ACC112 (cell line): ENCODE data around the gene MED16.
"Not testable (repeated sequence)": the region's sequence is repeated elsewhere in the genome, so short reads cannot be mapped to it uniquely, and the experiment has no call there.

Experiments
- H2AFZ ChIP-seq: fragments of 200-600 bp; sonication (generic); one replicate; pipeline ENCODE4 v1.6.0; 2017; ENCODE audit warnings: antibody characterized with exemption, low read length; ENCODE audit not compliant: unreplicated experiment
- H3K27ac ChIP-seq: fragments of 200-600 bp; sonication (generic); 2 replicates; pipeline ENCODE4 v1.5.1; 2014; ENCODE audit warnings: low read depth, mild to moderate bottlenecking, antibody characterized with exemption, low read length, moderate library complexity
- H3K27me3 ChIP-seq: fragments of 200-600 bp; sonication (generic); 2 replicates; pipeline ENCODE4 v1.6.1; 2014; ENCODE audit warnings: mild to moderate bottlenecking, antibody characterized with exemption, low read length, moderate library complexity, mixed read lengths; ENCODE audit not compliant: insufficient read depth
- H3K36me3 ChIP-seq: fragments of 200-600 bp; sonication (generic); 2 replicates; pipeline ENCODE4 v1.6.1; 2016; ENCODE audit warnings: mild to moderate bottlenecking, antibody characterized with exemption, low read length, moderate library complexity, mixed read lengths; ENCODE audit not compliant: insufficient read depth
- H3K4me1 ChIP-seq: fragments of 200-600 bp; sonication (generic); one replicate; pipeline ENCODE4 v1.6.1; 2016; ENCODE audit warnings: low read length, mixed read lengths; ENCODE audit not compliant: insufficient read depth, unreplicated experiment, control insufficient read depth
- H3K4me3 ChIP-seq: fragments of 200-600 bp; sonication (generic); 2 replicates; pipeline ENCODE4 v1.5.1; 2014; ENCODE audit warnings: mild to moderate bottlenecking, low read depth, low read length
- H3K79me2 ChIP-seq: fragments of 200-600 bp; sonication (generic); one replicate; pipeline ENCODE4 v1.6.0; 2016; ENCODE audit warnings: low read length; ENCODE audit not compliant: control insufficient read depth, unreplicated experiment, insufficient read depth

MED16 gene

GRCh38 chr19:884420-885211, 8.4 kb downstream of the MED16 start:
- no peaks in the 10 kb centered on the region for H3K4me1 ChIP-seq
- no peaks in the 10 kb centered on the region for H3K27me3 ChIP-seq
- H3K27ac ChIP-seq, result no peak overlapping the region
- no peak overlapping the region for H2AFZ ChIP-seq
- no peaks in the 10 kb centered on the region for H3K79me2 ChIP-seq
- H3K4me3 ChIP-seq, result no peak overlapping the region
- peaks cover 5% of the 10 kb centered on the region; the same call in 1 of the 2 replicates for H3K36me3 ChIP-seq

GRCh38 chr19:883661-884211, 9.3 kb downstream of the MED16 start:
- H3K27ac ChIP-seq, result no peak overlapping the region
- no peaks in the 10 kb centered on the region for H3K79me2 ChIP-seq
- H3K36me3 ChIP-seq, result peaks cover 5% of the 10 kb centered on the region; the same call in 1 of the 2 replicates
- no peak overlapping the region for H2AFZ ChIP-seq
- H3K4me3 ChIP-seq, result no peak overlapping the region
- H3K4me1 ChIP-seq, result no peaks in the 10 kb centered on the region
- H3K27me3 ChIP-seq, result no peaks in the 10 kb centered on the region

- Histone ChIP-seq H3K79me2 (no peaks in the 10 kb centered on the region), H3K4me3 (no peak overlapping the region), H3K4me1 (no peaks in the 10 kb centered on the region), H2AFZ (no peak overlapping the region), H3K27me3 (no peaks in the 10 kb centered on the region), H3K27ac (no peak overlapping the region), H3K36me3 (peaks cover 5% of the 10 kb centered on the region; the same call in 1 of the 2 replicates)
Observed at GRCh38 chr19:882871-883497, 10.0 kb downstream of the MED16 start.

- H2AFZ ChIP-seq, result no peak overlapping the region
- H3K79me2 ChIP-seq, result no peaks in the 10 kb centered on the region
- H3K4me1 ChIP-seq, result no peaks in the 10 kb centered on the region
- H3K36me3 ChIP-seq, result peaks cover 5% of the 10 kb centered on the region; the same call in 1 of the 2 replicates
- no peaks in the 10 kb centered on the region for H3K27me3 ChIP-seq
- H3K27ac ChIP-seq, result no peak overlapping the region
- no peak overlapping the region for H3K4me3 ChIP-seq
Observed at GRCh38 chr19:881385-882071, 11.5 kb downstream of the MED16 start.

GRCh38 chr19:879711-880438, 13.1 kb downstream of the MED16 start:
- Histone ChIP-seq H3K79me2 (no peaks in the 10 kb centered on the region), H3K4me3 (no peak overlapping the region), H3K27me3 (no peaks in the 10 kb centered on the region), H3K4me1 (no peaks in the 10 kb centered on the region), H3K27ac (no peak overlapping the region), H3K36me3 (peaks cover 5% of the 10 kb centered on the region; the same call in 1 of the 2 replicates), H2AFZ (no peak overlapping the region)

- not testable (repeated sequence) for H3K79me2 ChIP-seq, H3K36me3 ChIP-seq, H3K27ac ChIP-seq, H3K4me3 ChIP-seq, H3K4me1 ChIP-seq, H2AFZ ChIP-seq, H3K27me3 ChIP-seq
Observed at GRCh38 chr19:878751-879561, 14.0 kb downstream of the MED16 start.

GRCh38 chr19:877992-878660, 14.9 kb downstream of the MED16 start:
- not testable (repeated sequence) for H3K4me1 ChIP-seq, H3K36me3 ChIP-seq, H3K79me2 ChIP-seq, H2AFZ ChIP-seq, H3K4me3 ChIP-seq, H3K27me3 ChIP-seq, H3K27ac ChIP-seq

- Histone ChIP-seq H3K4me1 (no peaks in the 10 kb centered on the region), H3K79me2 (no peaks in the 10 kb centered on the region), H3K4me3 (no peak overlapping the region), H3K36me3 (peaks cover 5% of the 10 kb centered on the region; the same call in 1 of the 2 replicates), H3K27me3 (no peaks in the 10 kb centered on the region), H2AFZ (no peak overlapping the region), H3K27ac (no peak overlapping the region)
Observed at GRCh38 chr19:876780-877314, 16.1 kb downstream of the MED16 start.

GRCh38 chr19:876089-876488, 16.9 kb downstream of the MED16 start:
- H2AFZ ChIP-seq, result no peak overlapping the region
- no peak overlapping the region for H3K27ac ChIP-seq
- H3K27me3 ChIP-seq, result no peaks in the 10 kb centered on the region
- H3K79me2 ChIP-seq, result no peaks in the 10 kb centered on the region
- no peaks in the 10 kb centered on the region for H3K4me1 ChIP-seq
- no peaks in the 10 kb centered on the region for H3K36me3 ChIP-seq
- H3K4me3 ChIP-seq, result no peak overlapping the region
